GM12865 (cell line): ENCODE results near the gene MST1.

Experiments
- DNase-seq: peaks from one replicate; pipeline ENCODE4 v3.0.0; 2010; ENCODE audit warnings: low read depth
- H3K4me3 ChIP-seq: 2 replicates; pipeline ENCODE4 v1.5.1; 2011; ENCODE audit warnings: mild to moderate bottlenecking, low read depth, low read length, control low read depth
- CTCF ChIP-seq: IDR thresholded peaks from 2 replicates; pipeline ENCODE4 v1.5.1; 2011; ENCODE audit warnings: low read length, control low read depth, low read depth, inconsistent platforms; ENCODE audit not compliant: insufficient read depth; ENCODE audit errors: missing control alignments

Gene MST1

GRCh38 chr3:49706456-49707112, 17.3 kb upstream of the MST1 start:
- no peak for DNase-seq
- TF ChIP-seq CTCF: no peak
- H3K4me3 ChIP-seq: no peak overlapping the region

GRCh38 chr3:49705390-49705960, 16.2 kb upstream of the MST1 start:
- no peak for DNase-seq
- H3K4me3 ChIP-seq: no peak overlapping the region
- no peak for TF ChIP-seq CTCF

DNA sequence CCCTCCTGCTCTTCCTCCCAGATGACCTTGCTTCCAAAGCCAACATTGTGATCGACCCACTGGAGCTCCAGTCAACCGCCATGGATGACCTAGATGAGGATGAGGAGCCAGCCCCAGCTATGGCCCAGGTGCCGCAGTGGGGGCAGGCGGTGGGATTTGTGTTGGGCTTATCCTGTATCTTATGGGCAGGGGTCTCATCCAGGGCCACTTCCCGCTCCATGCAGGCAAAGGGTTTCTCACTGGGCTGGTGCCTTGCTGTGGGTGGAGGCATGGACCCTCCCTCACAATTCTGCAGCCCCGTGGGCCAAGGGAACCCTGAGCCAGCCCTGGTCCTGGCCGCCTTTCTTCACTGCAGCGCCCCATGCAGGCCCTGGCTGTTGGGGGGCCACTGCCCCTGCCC, 15.4 kb upstream of the MST1 start:
- no peak for TF ChIP-seq CTCF
- H3K4me3 ChIP-seq: no peak overlapping the region
- DNase-seq: no peak

GRCh38 chr3:49703956-49704355, 14.7 kb upstream of the MST1 start:
- no peak for TF ChIP-seq CTCF
- DNase-seq: no peak
- H3K4me3 ChIP-seq: no peak overlapping the region

DNA sequence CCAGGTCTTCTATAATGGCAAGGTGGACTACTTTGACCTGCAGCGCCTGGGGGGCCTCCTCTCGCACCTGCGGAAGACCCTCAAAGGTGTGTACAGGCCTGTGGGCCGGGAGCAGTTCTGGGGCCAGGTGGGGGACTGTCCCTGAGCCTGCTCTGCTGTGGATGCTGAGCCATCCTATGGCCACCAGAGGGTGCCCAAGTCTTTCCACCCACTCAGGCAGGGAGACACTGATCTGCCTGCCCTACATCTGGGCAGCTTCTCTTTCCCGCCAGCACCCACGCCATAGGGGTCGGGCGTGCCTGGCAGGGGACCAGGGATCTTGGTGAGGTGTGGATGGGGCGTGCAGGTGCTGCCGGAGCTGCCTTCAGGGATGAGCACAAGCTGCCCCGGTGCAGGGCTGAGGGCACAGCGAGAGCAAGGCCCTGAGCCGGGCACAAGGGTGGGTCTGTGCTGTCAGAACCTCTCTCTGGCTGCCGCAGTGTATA, 14.2 kb upstream of the MST1 start:
- peak; percentile 87 for TF ChIP-seq CTCF
- peak; percentile 74 for DNase-seq
- H3K4me3 ChIP-seq: no peak overlapping the region

DNA sequence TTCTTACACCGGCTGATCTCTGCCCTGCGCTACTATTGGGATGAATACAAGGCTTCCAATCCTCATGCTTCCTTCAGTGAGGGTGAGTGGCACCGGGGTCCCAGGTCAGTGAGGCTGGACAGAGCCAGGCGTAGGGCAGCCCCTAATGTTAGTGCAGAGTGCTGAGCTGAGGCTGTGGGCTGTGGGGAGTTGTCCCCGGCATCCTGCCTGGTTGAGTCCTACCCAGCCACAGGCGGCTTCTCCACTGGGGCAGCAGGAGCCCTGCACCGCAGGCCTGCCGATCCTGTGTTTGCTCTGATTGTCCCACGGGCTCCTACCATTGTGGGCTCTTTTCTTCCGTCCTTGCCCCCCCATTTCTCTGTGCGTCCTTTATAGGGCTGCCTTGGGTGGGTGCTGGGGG, 13.4 kb upstream of the MST1 start:
- H3K4me3 ChIP-seq: no peak overlapping the region
- DNase-seq: no peak
- TF ChIP-seq CTCF: no peak
